Peyer's patch (tissue), 4 donors: ENCODE measurements around the gene SMIM14. TPM values are rescaled to one million over a fixed set of nuclear protein-coding genes. Genes with fewer than 3 reads are reported as not detected.
"Not testable (repeated sequence)": the region's sequence is repeated elsewhere in the genome, so short reads cannot be mapped to it uniquely, and the experiment has no call there.

Source experiments
- DNase-seq, 3 donors: peaks; one replicate each; pipeline ENCODE4 v3.0.0-alpha.2; 2017 to 2019
- H3K27ac ChIP-seq, 4 donors: fragments of 200-600 bp; sonication (generic); one replicate each; pipeline ENCODE4 v1.5.1; 2016 to 2019
- H3K27me3 ChIP-seq, 2 donors: fragments of 200-600 bp; sonication (generic); one replicate each; pipeline ENCODE4 v1.5.1; 2019
- H3K36me3 ChIP-seq, 3 donors: fragments of 200-600 bp; sonication (generic); one replicate each; pipeline ENCODE4 v1.5.1; 2016 to 2019
- H3K4me1 ChIP-seq, 4 donors: fragments of 200-600 bp; sonication (generic); one replicate each; pipeline ENCODE4 v1.5.1; 2016 to 2019
- H3K4me3 ChIP-seq, 4 donors: fragments of 200-600 bp; sonication (generic); 1 replicate in 3 of 4; 2 replicates in 1 of 4; pipeline ENCODE4 v1.5.1; 2016 to 2019; ENCODE audit warnings: mild to moderate bottlenecking in 1 of 4
- H3K9me3 ChIP-seq, 4 donors: fragments of 200-600 bp; sonication (generic); one replicate each; pipeline ENCODE4 v1.5.1; 2016 to 2019; ENCODE audit warnings: mild to moderate bottlenecking in 1 of 4
- POLR2A ChIP-seq, 2 donors: fragments of 450-650 bp; IDR thresholded peaks; one replicate each; pipeline ENCODE4 v1.5.1; 2017; ENCODE audit warnings: antibody characterized with exemption in 2 of 2, mild to moderate bottlenecking in 2 of 2, moderate library complexity in 2 of 2
- total RNA-seq, 4 donors: library from RNA; depleted of rRNA; stranded (reverse); fragments of >200 nt; gene quantifications; one replicate each; pipeline ENCODE4 v1.1.0, GENCODE V29; 2016
- TF ChIP-seq, protein P1 (sequence below), 6 experiments: fragments of 450-650 bp in 4 of 6; fragments of 200-600 bp in 2 of 6; sonication (generic) in 1 of 6; IDR thresholded peaks; one replicate each; pipeline ENCODE4 v1.5.1; 2017 to 2019; ENCODE audit warnings: antibody characterized with exemption in 6 of 6, mild to moderate bottlenecking in 3 of 6, moderate library complexity in 1 of 6

Gene SMIM14
- total RNA-seq, 4 donors from 2014 or later = 27.7 to 49.6 (median 39.8) TPM

- Histone ChIP-seq H3K27me3 (no peaks in the 10 kb centered on the region), H3K9me3 (no peaks in the 10 kb centered on the region), H3K4me3 (no peak overlapping the region), H3K36me3 (peaks cover 0 to 6% (median 0%) of the 10 kb centered on the region in 3 donors), H3K27ac (no peak overlapping the region), H3K4me1 (peaks cover 0 to 12% (median 0%) of the 10 kb centered on the region in 4 donors)
- TF ChIP-seq, protein P1, sequence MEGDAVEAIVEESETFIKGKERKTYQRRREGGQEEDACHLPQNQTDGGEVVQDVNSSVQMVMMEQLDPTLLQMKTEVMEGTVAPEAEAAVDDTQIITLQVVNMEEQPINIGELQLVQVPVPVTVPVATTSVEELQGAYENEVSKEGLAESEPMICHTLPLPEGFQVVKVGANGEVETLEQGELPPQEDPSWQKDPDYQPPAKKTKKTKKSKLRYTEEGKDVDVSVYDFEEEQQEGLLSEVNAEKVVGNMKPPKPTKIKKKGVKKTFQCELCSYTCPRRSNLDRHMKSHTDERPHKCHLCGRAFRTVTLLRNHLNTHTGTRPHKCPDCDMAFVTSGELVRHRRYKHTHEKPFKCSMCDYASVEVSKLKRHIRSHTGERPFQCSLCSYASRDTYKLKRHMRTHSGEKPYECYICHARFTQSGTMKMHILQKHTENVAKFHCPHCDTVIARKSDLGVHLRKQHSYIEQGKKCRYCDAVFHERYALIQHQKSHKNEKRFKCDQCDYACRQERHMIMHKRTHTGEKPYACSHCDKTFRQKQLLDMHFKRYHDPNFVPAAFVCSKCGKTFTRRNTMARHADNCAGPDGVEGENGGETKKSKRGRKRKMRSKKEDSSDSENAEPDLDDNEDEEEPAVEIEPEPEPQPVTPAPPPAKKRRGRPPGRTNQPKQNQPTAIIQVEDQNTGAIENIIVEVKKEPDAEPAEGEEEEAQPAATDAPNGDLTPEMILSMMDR (IDR thresholded peaks at IDR 0.05) = no peak
- no peak for TF ChIP-seq POLR2A (IDR thresholded peaks at IDR 0.05)
- DNase-seq = no peak
These were observed 99.5 kb downstream of the SMIM14 start for GRCh38 chr4:39539089-39539611.

DNA sequence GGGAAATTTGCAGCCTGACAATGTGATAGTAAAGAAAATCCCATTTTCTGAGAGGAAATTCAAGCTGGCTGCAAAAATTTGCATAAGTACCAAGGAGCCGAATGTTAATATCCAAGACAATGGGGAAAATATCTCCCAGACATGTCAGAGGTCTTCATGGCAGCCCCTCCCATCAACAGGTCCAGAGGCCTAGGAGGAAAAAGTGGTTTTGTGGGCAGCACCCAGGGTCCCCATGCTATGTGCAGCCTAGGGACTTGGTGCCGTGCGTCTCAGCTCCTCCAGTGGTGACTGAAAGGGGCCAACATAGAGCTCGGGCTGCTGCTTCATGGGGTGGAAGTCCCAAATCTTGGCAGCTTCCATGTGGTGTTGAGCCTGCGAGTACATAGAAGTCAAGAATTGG, 105.1 kb downstream of the SMIM14 start:
- Histone ChIP-seq H3K27me3 (no peaks in the 10 kb centered on the region), H3K27ac (no peak overlapping the region), H3K4me1 (peaks cover 0 to 7% (median 0%) of the 10 kb centered on the region in 4 donors), H3K4me3 (no peak overlapping the region), H3K9me3 (no peaks in the 10 kb centered on the region), H3K36me3 (peaks cover 0 to 20% (median 0%) of the 10 kb centered on the region in 3 donors)
- DNase-seq = no peak
- TF ChIP-seq, protein P1 (IDR thresholded peaks at IDR 0.05) = no peak
- no peak for TF ChIP-seq POLR2A (IDR thresholded peaks at IDR 0.05)

- not testable (repeated sequence) for H3K9me3 ChIP-seq, H3K27me3 ChIP-seq, H3K27ac ChIP-seq, H3K4me3 ChIP-seq, DNase-seq
- Histone ChIP-seq H3K4me1 (peaks cover 0 to 11% (median 0%) of the 10 kb centered on the region in 4 donors), H3K36me3 (peaks cover 0 to 20% (median 0%) of the 10 kb centered on the region in 3 donors)
These were observed 106.4 kb downstream of the SMIM14 start for GRCh38 chr4:39532237-39532636.

- no peaks in the 10 kb centered on the region for H3K9me3 ChIP-seq
- peaks cover 0 to 15% (median 0%) of the 10 kb centered on the region in 3 donors for H3K36me3 ChIP-seq
- no peaks in the 10 kb centered on the region for H3K27me3 ChIP-seq
- H3K4me3 ChIP-seq = no peak overlapping the region
- H3K27ac ChIP-seq = no peak overlapping the region
- H3K4me1 ChIP-seq = peaks cover 0 to 11% (median 1%) of the 10 kb centered on the region in 4 donors
- DNase-seq = no peak
- TF ChIP-seq, protein P1 (IDR thresholded peaks at IDR 0.05) = no peak
- no peak for TF ChIP-seq POLR2A (IDR thresholded peaks at IDR 0.05)
These were observed 108.0 kb downstream of the SMIM14 start for GRCh38 chr4:39530682-39531081.

GRCh38 chr4:39529534-39529933, 109.1 kb downstream of the SMIM14 start:
- no peak for TF ChIP-seq POLR2A (IDR thresholded peaks at IDR 0.05)
- TF ChIP-seq, protein P1 (IDR thresholded peaks at IDR 0.05) = no peak
- no peak overlapping the region for H3K27ac ChIP-seq
- DNase-seq = no peak
- H3K4me3 ChIP-seq = peak overlapping the region in 1 of 4 donors; percentile 94
- peaks cover 0 to 15% (median 0%) of the 10 kb centered on the region in 3 donors for H3K36me3 ChIP-seq
- H3K27me3 ChIP-seq = no peaks in the 10 kb centered on the region
- H3K4me1 ChIP-seq = peaks cover 0 to 11% (median 1%) of the 10 kb centered on the region in 4 donors
- no peaks in the 10 kb centered on the region for H3K9me3 ChIP-seq

DNA sequence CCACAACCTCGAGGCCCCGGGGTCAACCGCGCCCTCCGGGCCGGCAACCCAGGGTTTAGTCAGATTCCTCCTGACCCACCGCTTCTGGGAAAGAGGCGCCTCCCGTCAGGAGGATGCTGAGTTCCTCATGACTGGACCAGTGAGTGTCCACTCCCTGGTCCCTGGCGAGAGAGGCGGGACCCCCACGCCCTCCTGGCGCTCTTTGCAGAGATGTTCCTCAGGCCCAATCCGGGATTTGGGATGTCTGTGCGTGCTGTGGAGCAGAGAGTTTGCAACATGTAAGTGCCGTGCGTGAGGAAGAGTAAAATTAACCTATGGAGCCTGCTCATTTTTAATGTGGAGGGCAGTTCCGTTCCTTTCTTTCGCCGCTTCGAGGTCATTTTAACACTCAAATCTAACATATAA, 110.6 kb downstream of the SMIM14 start:
- Histone ChIP-seq H3K27ac (peak overlapping the region; percentile 90 to 95 (median 93)), H3K36me3 (peaks cover 0 to 11% (median 0%) of the 10 kb centered on the region in 3 donors), H3K27me3 (no peaks in the 10 kb centered on the region), H3K9me3 (no peaks in the 10 kb centered on the region), H3K4me1 (peaks cover 0 to 11% (median 1%) of the 10 kb centered on the region in 4 donors), H3K4me3 (peak overlapping the region; percentile 75 to 97 (median 92))
- DNase-seq = no peak
- no peak for TF ChIP-seq POLR2A (IDR thresholded peaks at IDR 0.05)
- TF ChIP-seq, protein P1 (IDR thresholded peaks at IDR 0.05) = no peak
